Endothelial cell of umbilical vein (primary cell): ENCODE results near the gene CBL.

Source experiments
- CTCF ChIP-seq, 2 donors: IDR thresholded peaks; 1 replicate in 1 of 2; 2 replicates in 1 of 2; pipeline ENCODE4 v1.5.1; 2011; ENCODE audit warnings: low read length in 2 of 2, mild to moderate bottlenecking in 2 of 2, moderate library complexity in 2 of 2, control low read depth in 1 of 2, inconsistent platforms in 1 of 2, low read depth in 1 of 2; ENCODE audit not compliant: insufficient read depth in 1 of 2; ENCODE audit errors: extremely low read depth in 1 of 2
- POLR2A ChIP-seq: IDR thresholded peaks from 2 replicates; pipeline ENCODE4 v1.6.1; 2012; ENCODE audit warnings: low read depth, mild to moderate bottlenecking, control low read depth, low read length

DNA sequence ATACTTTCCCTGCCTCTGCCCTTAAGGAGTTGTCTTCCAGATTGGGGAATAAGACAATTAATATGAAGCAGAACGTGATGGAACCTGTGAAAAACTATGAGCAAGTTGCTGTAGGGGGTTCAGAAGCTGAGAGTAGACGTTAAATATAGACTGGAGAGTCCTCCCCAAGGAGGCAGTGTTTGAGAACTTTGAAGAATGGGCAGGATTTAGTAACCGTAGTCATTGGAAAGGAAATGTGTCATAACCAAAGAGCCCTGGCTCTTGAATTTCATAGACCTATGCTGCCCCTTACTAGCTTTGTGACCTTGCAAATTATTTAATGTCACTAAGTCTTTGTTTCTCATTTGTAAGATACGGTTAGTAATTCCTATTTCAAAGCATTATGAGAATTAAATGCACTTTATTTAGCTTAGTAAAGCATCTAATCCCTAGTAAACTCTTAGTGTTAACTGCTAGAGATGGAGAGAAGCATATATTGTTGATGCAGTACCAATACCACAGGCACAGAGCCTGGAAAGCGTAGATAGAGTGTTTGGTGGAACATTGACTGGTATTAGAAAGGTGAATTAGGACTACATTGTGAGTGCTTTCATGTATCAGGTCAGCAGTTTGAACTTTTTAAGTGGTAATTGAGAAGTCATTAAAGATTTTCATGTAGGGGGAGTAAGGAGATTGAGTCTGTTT lies 56.7 kb downstream of the CBL start:
- TF ChIP-seq CTCF (IDR thresholded peaks at IDR 0.05; ENCODE audit: extremely low read depth in 1 of 2, insufficient read depth in 1 of 2, low read depth in 1 of 2, low read length in 2 of 2): peak in 1 of 2 donors; percentile 4
- no peak for TF ChIP-seq POLR2A
